SH-SY5Y (cell line): ENCODE data around the gene GPHA2.

Experiments used
- GATA2 ChIP-seq: IDR thresholded peaks from 2 replicates; pipeline ENCODE4 v1.6.1; 2011; ENCODE audit warnings: mild to moderate bottlenecking, low read depth, low read length
- GATA3 ChIP-seq: IDR thresholded peaks from 2 replicates; pipeline ENCODE4 v1.6.1; 2011; ENCODE audit warnings: low read depth, mild to moderate bottlenecking, low read length, moderate library complexity

DNA sequence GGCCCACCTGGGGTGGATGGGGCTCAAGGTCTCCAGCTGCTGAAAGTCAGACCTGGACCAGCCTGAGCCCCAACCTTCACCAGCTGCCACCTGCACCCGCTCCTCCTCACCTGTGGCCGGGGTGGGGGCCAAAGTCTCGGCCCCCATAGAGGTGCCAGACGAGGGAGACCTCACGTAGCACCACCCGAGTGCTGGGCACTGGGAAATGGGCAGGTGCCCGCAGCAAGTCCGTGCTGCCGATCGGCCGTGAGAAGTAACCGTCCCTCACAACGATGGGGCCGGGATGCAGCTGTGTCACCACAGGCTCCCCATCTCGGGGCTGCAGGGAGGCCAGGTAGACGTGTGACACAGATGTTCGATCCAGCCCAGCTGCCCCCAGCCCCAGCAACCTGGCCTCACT lies 34.9 kb downstream of the GPHA2 start:
- TF ChIP-seq GATA3 (no peak), GATA2 (no peak)
